Esophagus muscularis mucosa (tissue), 4 donors: ENCODE results near the gene FXYD3.

Experiments used
- EP300 ChIP-seq: sonication (generic); formaldehyde crosslinking; IDR thresholded peaks from one replicate; pipeline ENCODE4 v1.6.1; 2017; ENCODE audit warnings: antibody characterized with exemption
- POLR2A ChIP-seq: fragments of 450-650 bp; IDR thresholded peaks from one replicate; pipeline ENCODE4 v1.6.1; 2017; ENCODE audit warnings: antibody characterized with exemption, moderate library complexity, mild to moderate bottlenecking, low read depth
- POLR2AphosphoS5 ChIP-seq, 2 donors: sonication (generic); formaldehyde crosslinking; IDR thresholded peaks; one replicate each; pipeline ENCODE4 v1.6.1; 2017; ENCODE audit warnings: antibody characterized with exemption in 2 of 2
- TF ChIP-seq, protein P1 (sequence below), 3 experiments: fragments of 200-600 bp in 2 of 3; fragments of 450-650 bp in 1 of 3; sonication (generic) in 2 of 3; IDR thresholded peaks; one replicate each; pipeline ENCODE4 v1.5.1; 2017 to 2019; ENCODE audit warnings: antibody characterized with exemption in 3 of 3, mild to moderate bottlenecking in 2 of 3, moderate library complexity in 1 of 3

GRCh38 chr19:35085947-35086346 is 29.7 kb upstream of the FXYD3 start:
- TF ChIP-seq, protein P1, sequence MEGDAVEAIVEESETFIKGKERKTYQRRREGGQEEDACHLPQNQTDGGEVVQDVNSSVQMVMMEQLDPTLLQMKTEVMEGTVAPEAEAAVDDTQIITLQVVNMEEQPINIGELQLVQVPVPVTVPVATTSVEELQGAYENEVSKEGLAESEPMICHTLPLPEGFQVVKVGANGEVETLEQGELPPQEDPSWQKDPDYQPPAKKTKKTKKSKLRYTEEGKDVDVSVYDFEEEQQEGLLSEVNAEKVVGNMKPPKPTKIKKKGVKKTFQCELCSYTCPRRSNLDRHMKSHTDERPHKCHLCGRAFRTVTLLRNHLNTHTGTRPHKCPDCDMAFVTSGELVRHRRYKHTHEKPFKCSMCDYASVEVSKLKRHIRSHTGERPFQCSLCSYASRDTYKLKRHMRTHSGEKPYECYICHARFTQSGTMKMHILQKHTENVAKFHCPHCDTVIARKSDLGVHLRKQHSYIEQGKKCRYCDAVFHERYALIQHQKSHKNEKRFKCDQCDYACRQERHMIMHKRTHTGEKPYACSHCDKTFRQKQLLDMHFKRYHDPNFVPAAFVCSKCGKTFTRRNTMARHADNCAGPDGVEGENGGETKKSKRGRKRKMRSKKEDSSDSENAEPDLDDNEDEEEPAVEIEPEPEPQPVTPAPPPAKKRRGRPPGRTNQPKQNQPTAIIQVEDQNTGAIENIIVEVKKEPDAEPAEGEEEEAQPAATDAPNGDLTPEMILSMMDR (IDR thresholded peaks at IDR 0.05) = no peak
- TF ChIP-seq POLR2AphosphoS5 (IDR thresholded peaks at IDR 0.05) (no peak), EP300 (no peak), POLR2A (no peak)
